ENCODE results near the gene LRP11.

DNA sequence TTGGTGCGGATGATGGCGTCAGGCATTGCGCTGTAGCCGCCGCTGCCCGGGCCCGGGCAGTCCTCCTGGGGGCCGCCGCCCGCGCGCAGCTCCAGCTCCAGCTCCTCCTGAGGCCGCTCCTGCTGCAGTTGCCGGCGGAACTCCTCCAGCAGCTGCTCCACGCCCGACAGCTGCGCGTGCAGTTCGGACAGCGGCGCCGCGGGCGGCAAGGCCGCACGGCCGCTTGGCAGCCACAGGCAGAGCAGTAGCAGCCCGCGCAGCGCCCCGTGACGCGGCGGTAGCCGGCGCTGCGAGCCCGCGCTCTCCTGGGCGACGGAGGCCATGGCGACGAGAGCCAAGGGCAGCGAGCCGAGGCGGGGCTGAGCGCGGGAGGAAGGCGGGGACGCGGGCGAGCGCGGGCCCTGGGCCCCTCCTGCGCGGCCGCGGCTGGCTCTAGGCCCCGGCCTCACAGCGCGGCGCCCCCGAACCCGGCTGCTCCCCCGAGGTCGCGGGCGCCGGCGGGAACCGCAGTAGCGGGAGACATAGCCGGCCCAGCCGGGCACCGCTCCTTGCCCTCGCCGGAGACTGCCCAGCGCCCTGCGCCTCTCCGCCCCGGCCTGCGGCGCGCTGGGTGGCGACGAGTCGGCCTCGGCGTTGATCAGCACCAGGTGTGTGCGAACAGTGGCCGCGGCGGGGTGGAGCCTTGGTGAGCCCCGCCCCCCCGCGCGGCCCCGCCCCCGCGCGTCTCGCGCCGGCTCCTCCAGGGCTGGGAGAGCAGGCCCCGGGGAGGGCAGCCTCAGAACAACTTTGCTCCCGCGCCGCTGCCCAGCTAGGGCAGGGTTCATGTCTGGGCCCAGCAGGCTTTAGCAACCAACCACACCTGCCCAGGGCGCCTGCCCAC, at the start of gene LRP11:
- TF ChIP-seq CREB1 (IDR thresholded peaks at IDR 0.05; ENCODE audit: low read depth) (no peak), BHLHE40 (IDR thresholded peaks at IDR 0.05; ENCODE audit: borderline replicate concordance in 1 of 2, low read depth in 2 of 2, low read length in 1 of 2) (peak in 1 of 2 experiments; percentile 17; a peak in 1 of 4 replicates), TCF7 (IDR thresholded peaks at IDR 0.05; ENCODE audit: borderline replicate concordance) (no peak), ASH2L (IDR thresholded peaks at IDR 0.05; ENCODE audit: borderline replicate concordance, low read depth) (no peak), ZNF384 (IDR thresholded peaks at IDR 0.05; ENCODE audit: borderline replicate concordance, low read depth, low read length) (no peak)
- TF ChIP-seq, protein P1, sequence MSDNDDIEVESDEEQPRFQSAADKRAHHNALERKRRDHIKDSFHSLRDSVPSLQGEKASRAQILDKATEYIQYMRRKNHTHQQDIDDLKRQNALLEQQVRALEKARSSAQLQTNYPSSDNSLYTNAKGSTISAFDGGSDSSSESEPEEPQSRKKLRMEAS (IDR thresholded peaks at IDR 0.05; ENCODE audit: low read depth, low read length): no peak
